Left ventricle myocardium inferior (tissue), 1 donor: Measurements from ENCODE around the gene RIPPLY3. TPM values are rescaled to one million over a fixed set of nuclear protein-coding genes. Genes with fewer than 3 reads are reported as not detected.

ENCODE experiments used
- DNase-seq: peaks from one replicate; pipeline ENCODE4 v3.0.0-alpha.2; 2020
- H3K27ac ChIP-seq: fragments of 200-600 bp; replicated peaks from 2 replicates; pipeline ENCODE4 v1.8.0; 2021
- H3K27me3 ChIP-seq: fragments of 200-600 bp; 2 replicates; pipeline ENCODE4 v1.8.0; 2021; ENCODE audit warnings: low read depth
- H3K36me3 ChIP-seq: fragments of 200-600 bp; 2 replicates; pipeline ENCODE4 v1.8.0; 2021
- H3K4me1 ChIP-seq: fragments of 200-600 bp; 2 replicates; pipeline ENCODE4 v1.8.0; 2021
- H3K4me3 ChIP-seq: fragments of 200-600 bp; 2 replicates; pipeline ENCODE4 v1.8.0; 2021; ENCODE audit warnings: mild to moderate bottlenecking, moderate library complexity
- H3K9me3 ChIP-seq: fragments of 200-600 bp; replicated peaks from 2 replicates; pipeline ENCODE4 v1.8.0; 2021
- CTCF ChIP-seq: fragments of 200-600 bp; IDR thresholded peaks from 2 replicates; pipeline ENCODE4 v1.8.0; 2021; ENCODE audit warnings: antibody characterized with exemption, mild to moderate bottlenecking, borderline replicate concordance
- intact Hi-C: fragments of 100-400 bp; cut with micrococcal nuclease; formaldehyde crosslinking; loops from one replicate; pipeline ENCODE4 v1.11.0; 2022
- total RNA-seq: library from RNA; stranded (reverse); fragmentation: NEBNext Ultra II Directional; extraction: Animal tissue kit (Norgen Biotek cat#: 25700); gene quantifications from one replicate; pipeline ENCODE4 v1.2.1, GENCODE V29; 2021
- donor health status: DM: no; HTN: yes; CAD: no; lungs with severe emphysema.

The RIPPLY3 gene
- total RNA-seq, 1 donor from 2014 or later: not detected

GRCh38 chr21:37063433-37063832 lies 56.9 kb downstream of the RIPPLY3 start:
- no peak for DNase-seq
- peaks cover 37% of the 10 kb centered on the region for H3K36me3 ChIP-seq
- no peaks in the 10 kb centered on the region for H3K27me3 ChIP-seq
- H3K27ac ChIP-seq: no peak overlapping the region
- intact Hi-C loops: no loop called here
- H3K9me3 ChIP-seq: no peaks in the 10 kb centered on the region
- no peaks in the 10 kb centered on the region for H3K4me1 ChIP-seq
- TF ChIP-seq CTCF: no peak
- H3K4me3 ChIP-seq: no peak overlapping the region

GRCh38 chr21:37064841-37065240 lies 58.3 kb downstream of the RIPPLY3 start:
- intact Hi-C loops: no loop called here

GRCh38 chr21:37065561-37066177 lies 59.2 kb downstream of the RIPPLY3 start:
- Histone ChIP-seq H3K9me3 (no peaks in the 10 kb centered on the region), H3K27ac (no peak overlapping the region), H3K4me1 (no peaks in the 10 kb centered on the region), H3K4me3 (no peak overlapping the region), H3K36me3 (peaks cover 55% of the 10 kb centered on the region), H3K27me3 (no peaks in the 10 kb centered on the region)
- no peak for DNase-seq
- no peak for TF ChIP-seq CTCF
- intact Hi-C loops: no loop called here

More at GRCh38 chr21:37064841-37065240, 58.3 kb downstream of the RIPPLY3 start:
- H3K4me3 ChIP-seq: no peak overlapping the region
- H3K27me3 ChIP-seq: no peaks in the 10 kb centered on the region
- TF ChIP-seq CTCF: no peak
- H3K9me3 ChIP-seq: no peaks in the 10 kb centered on the region
- H3K27ac ChIP-seq: no peak overlapping the region
- peaks cover 51% of the 10 kb centered on the region for H3K36me3 ChIP-seq
- H3K4me1 ChIP-seq: no peaks in the 10 kb centered on the region
- no peak for DNase-seq

Other genes with a start within 250 kb of the RIPPLY3 start
- 5.3 TPM for gene HLCS, start 40.0 kb upstream of the RIPPLY3 start, total RNA-seq
- gene PIGP, start 66.4 kb downstream of the RIPPLY3 start, total RNA-seq: 37.6 TPM
- gene TTC3, start 66.6 kb downstream of the RIPPLY3 start, total RNA-seq: 44.3 TPM